ENCODE measurements around the gene EFL1. TPM values are rescaled to one million over a fixed set of nuclear protein-coding genes. Genes with fewer than 3 reads are reported as not detected.

The EFL1 gene
- total RNA-seq, 4 donors from 2014 or later, result 12.9 to 25.1 (median 15.2) TPM

DNA sequence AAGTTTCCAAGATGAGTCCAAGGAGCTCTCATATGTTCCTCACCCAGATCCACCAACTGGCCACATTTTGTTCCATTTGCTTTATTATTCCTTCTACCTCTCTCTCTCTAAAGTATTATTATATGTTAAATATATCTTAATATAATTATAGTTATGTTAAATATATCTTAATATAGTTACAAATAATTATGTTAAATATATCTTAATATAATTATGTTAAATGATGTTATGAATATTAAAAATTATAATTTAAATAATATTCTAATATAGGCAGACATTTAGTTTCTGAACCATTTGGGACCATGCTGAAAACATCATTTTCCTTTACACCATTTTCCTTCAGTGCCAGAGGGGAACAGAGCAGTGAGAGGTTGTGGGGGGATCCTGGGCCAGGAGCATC, 166.7 kb downstream of the EFL1 start:
- DNase-seq (no peak), ATAC-seq (no peak)
- H3K4me3 ChIP-seq, result no peak overlapping the region
- H3K27me3 ChIP-seq, result no peaks in the 10 kb centered on the region
- H3K9me3 ChIP-seq, result no peaks in the 10 kb centered on the region
- intact Hi-C loops (cut with DNase I; ENCODE audit: low total_unique reads), result no loop called here
- no peaks in the 10 kb centered on the region for H3K36me3 ChIP-seq
- H3K27ac ChIP-seq, result no peak overlapping the region
- peaks cover 0 to 6% of the 10 kb centered on the region in 2 donors for H3K4me1 ChIP-seq
- TF ChIP-seq POLR2A (IDR thresholded peaks at IDR 0.05), result no peak
- TF ChIP-seq, protein P1, sequence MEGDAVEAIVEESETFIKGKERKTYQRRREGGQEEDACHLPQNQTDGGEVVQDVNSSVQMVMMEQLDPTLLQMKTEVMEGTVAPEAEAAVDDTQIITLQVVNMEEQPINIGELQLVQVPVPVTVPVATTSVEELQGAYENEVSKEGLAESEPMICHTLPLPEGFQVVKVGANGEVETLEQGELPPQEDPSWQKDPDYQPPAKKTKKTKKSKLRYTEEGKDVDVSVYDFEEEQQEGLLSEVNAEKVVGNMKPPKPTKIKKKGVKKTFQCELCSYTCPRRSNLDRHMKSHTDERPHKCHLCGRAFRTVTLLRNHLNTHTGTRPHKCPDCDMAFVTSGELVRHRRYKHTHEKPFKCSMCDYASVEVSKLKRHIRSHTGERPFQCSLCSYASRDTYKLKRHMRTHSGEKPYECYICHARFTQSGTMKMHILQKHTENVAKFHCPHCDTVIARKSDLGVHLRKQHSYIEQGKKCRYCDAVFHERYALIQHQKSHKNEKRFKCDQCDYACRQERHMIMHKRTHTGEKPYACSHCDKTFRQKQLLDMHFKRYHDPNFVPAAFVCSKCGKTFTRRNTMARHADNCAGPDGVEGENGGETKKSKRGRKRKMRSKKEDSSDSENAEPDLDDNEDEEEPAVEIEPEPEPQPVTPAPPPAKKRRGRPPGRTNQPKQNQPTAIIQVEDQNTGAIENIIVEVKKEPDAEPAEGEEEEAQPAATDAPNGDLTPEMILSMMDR (IDR thresholded peaks at IDR 0.05 in 4 of 5, conservative IDR thresholded peaks at IDR 0.05 in 1 of 5), result no peak
- in situ Hi-C loops (cut with MboI; ENCODE audit: low sequenced_read_pairs in 4 of 4), result no loop called here

DNA sequence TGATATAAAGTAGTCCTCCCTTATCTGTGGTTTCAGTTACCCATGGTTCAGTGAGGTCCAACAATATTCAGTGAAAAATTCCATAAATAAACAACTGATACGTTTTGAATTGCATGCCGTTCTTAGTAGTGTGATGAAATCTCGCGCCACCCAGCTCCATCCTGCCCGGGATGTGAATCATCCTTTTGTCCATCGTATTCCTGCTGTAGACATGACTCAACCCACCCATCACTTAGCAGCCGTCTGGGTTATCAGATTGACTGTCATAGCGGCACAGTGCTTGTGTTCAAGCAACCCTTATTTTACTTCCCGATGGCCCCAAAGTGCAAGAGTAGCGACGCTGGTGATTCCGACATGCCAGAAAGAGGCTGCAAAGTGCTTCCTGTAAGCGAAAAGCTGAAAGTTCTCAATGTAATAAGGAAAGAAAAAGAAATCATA, 168.7 kb downstream of the EFL1 start:
- Histone ChIP-seq H3K4me1 (no peaks in the 10 kb centered on the region), H3K9me3 (no peaks in the 10 kb centered on the region), H3K4me3 (no peak overlapping the region), H3K36me3 (no peaks in the 10 kb centered on the region), H3K27me3 (no peaks in the 10 kb centered on the region), H3K27ac (no peak overlapping the region)
- no peak for DNase-seq
- intact Hi-C loops (cut with DNase I; ENCODE audit: low total_unique reads), result no loop called here
- no peak for ATAC-seq
- in situ Hi-C loops (cut with MboI; ENCODE audit: low sequenced_read_pairs in 4 of 4), result no loop called here
- no peak for TF ChIP-seq POLR2A (IDR thresholded peaks at IDR 0.05)
- TF ChIP-seq, protein P1 (IDR thresholded peaks at IDR 0.05 in 4 of 5, conservative IDR thresholded peaks at IDR 0.05 in 1 of 5), result no peak

DNA sequence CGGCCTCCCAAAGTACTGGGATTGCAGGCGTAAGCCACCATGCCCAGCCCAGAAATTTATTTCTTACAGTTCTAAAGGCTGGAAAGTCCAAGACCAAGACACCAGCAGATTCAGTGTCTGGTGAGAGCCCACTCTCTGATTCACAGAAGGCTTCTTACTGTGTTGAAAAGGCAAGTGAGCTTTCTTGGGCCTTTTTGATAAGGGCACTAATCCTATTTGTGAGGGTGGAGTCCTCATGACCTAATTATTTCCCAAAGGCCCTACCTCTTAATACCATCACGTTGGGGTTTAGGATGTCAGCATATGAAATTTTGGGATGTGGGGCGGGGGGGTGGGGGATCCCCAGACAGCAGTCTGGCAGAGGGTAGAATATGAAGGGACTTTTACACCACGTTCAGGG, 169.2 kb downstream of the EFL1 start:
- no peak for TF ChIP-seq POLR2A (IDR thresholded peaks at IDR 0.05)
- TF ChIP-seq, protein P1 (IDR thresholded peaks at IDR 0.05 in 4 of 5, conservative IDR thresholded peaks at IDR 0.05 in 1 of 5), result no peak
- no peaks in the 10 kb centered on the region for H3K36me3 ChIP-seq
- H3K27ac ChIP-seq, result no peak overlapping the region
- H3K4me1 ChIP-seq, result no peaks in the 10 kb centered on the region
- ATAC-seq (no peak), DNase-seq (no peak)
- intact Hi-C loops (cut with DNase I; ENCODE audit: low total_unique reads) (no loop called here), in situ Hi-C loops (cut with MboI; ENCODE audit: low sequenced_read_pairs in 4 of 4) (no loop called here)
- no peaks in the 10 kb centered on the region for H3K27me3 ChIP-seq
- no peak overlapping the region for H3K4me3 ChIP-seq
- no peaks in the 10 kb centered on the region for H3K9me3 ChIP-seq

DNA sequence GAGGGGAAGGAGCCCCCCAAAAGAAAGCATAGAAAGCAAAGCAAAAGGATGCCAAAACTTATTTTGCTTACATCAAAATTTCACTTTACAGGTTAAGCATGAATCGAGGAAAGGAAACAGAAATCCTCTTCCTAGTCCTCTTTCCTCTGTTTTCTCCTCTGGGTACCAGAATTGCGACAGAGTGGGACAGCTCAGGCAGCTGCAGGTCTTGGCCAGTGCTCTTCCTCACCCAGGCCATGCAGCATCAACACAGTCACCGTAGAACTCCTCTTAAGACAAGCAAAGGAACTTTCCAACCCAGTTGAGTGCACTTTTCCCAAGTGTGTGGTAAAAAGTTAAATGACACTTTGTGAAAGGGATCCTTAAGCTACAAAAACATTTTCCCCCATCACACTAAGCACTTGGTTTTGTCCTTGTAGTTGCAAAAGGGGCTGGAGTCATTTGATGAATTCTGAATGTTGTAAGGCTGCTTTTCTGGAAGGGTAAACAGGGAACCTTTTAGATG, 170.8 kb downstream of the EFL1 start:
- DNase-seq (no peak), ATAC-seq (no peak)
- Histone ChIP-seq H3K27me3 (no peaks in the 10 kb centered on the region), H3K4me3 (no peak overlapping the region), H3K36me3 (no peaks in the 10 kb centered on the region), H3K9me3 (no peaks in the 10 kb centered on the region), H3K4me1 (no peaks in the 10 kb centered on the region), H3K27ac (no peak overlapping the region)
- in situ Hi-C loops (cut with MboI; ENCODE audit: low sequenced_read_pairs in 4 of 4) (no loop called here), intact Hi-C loops (cut with DNase I; ENCODE audit: low total_unique reads) (no loop called here)
- TF ChIP-seq, protein P1 (IDR thresholded peaks at IDR 0.05 in 4 of 5, conservative IDR thresholded peaks at IDR 0.05 in 1 of 5), result no peak
- TF ChIP-seq POLR2A (IDR thresholded peaks at IDR 0.05), result no peak

All from gastrocnemius medialis (tissue), 4 donors.